ENCODE data around the gene TRIM17.

The TRIM17 gene

DNA sequence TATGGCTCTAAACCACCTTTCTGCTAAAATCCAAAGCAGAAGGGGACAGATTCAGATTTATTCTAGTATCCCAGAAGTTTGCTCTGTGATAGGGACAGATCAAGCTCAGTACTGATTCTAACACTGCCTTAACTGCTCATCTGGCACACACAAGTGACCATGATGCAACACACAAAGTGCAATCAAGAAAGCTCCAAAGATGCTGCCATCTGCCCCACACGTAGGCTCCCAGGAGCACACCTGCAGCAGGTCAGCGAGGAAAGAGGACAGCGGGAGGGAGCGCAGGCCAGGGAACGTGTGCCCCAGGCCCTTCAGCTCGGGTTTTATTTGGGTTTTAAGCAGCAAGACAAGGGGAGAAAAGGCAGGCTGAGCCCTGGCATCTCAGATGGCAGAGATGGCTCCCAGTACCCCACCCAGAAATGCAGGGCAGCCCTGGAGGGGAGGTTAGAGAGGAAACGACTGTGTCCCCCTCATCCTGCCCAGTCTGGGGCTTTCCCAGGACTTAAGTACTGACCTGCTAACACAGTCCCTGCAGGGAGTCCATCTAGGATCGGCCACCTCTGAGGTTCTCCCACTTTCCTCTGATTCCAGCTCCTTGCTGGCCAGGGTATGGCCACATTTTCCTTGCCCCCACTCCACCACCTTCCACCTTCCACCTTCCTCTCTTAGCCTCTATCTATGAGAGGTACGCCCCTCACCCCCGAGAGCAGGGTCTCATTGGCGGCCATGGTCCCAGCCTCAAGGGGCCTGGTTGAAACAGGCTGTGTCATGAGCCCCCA is 11.3 kb downstream of the TRIM17 start:
- H3K4me1 ChIP-seq (ENCODE audit: control insufficient read depth, insufficient read depth, low read length) = peaks cover 23% of the 10 kb centered on the region
- H3K4me2 ChIP-seq (ENCODE audit: low read length) = peak overlapping the region; percentile 87
- H3K27me3 ChIP-seq (ENCODE audit: control insufficient read depth, insufficient read depth, low read length) = no peaks in the 10 kb centered on the region
- peaks cover 16% of the 10 kb centered on the region for H3K36me3 ChIP-seq (ENCODE audit: insufficient read depth, low read length)
- H3K9me3 ChIP-seq (replicated peaks; ENCODE audit: low read length) = no peaks in the 10 kb centered on the region
- H3K4me3 ChIP-seq (ENCODE audit: low read length) = peak overlapping the region; percentile 97
- peak overlapping the region; percentile 95 for H3K9ac ChIP-seq (ENCODE audit: low read depth, low read length)

DNA sequence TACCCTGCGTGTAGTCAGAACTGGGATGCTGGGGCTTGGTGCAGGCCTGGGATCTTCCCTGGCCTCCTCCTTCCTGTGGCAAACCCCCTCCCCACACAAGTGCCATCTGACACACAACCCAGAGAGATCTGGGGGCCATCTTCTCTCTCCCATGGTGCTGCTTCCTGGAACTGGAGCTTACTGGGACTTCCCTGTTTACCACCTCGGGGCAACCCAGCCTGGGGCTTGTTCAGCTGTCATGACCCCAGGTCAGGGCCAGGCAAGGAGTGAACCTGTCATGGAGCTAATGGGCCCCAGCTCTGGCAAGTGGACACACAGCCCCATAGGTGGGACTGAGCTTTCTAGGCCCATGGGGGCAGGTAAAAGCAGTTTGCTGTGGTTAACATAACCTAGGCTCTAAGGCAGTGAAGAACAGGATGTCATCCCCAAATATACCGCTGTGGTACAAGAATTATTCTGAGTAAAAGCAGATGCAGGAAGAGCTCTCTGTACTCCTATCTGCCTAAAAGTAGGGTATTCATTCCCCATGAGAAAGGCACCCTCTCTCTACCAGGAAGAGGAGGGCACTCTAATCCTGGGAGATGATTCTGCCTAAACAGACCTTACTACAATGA is 12.4 kb downstream of the TRIM17 start:
- Histone ChIP-seq H3K4me1 (ENCODE audit: control insufficient read depth, insufficient read depth, low read length) (peaks cover 23% of the 10 kb centered on the region), H3K36me3 (ENCODE audit: insufficient read depth, low read length) (peaks cover 19% of the 10 kb centered on the region), H3K27me3 (ENCODE audit: control insufficient read depth, insufficient read depth, low read length) (no peaks in the 10 kb centered on the region), H3K9me3 (replicated peaks; ENCODE audit: low read length) (no peaks in the 10 kb centered on the region), H3K9ac (ENCODE audit: low read depth, low read length) (no peak overlapping the region), H3K4me3 (ENCODE audit: low read length) (peak overlapping the region; percentile 33), H3K4me2 (ENCODE audit: low read length) (peak overlapping the region; percentile 87)

DNA sequence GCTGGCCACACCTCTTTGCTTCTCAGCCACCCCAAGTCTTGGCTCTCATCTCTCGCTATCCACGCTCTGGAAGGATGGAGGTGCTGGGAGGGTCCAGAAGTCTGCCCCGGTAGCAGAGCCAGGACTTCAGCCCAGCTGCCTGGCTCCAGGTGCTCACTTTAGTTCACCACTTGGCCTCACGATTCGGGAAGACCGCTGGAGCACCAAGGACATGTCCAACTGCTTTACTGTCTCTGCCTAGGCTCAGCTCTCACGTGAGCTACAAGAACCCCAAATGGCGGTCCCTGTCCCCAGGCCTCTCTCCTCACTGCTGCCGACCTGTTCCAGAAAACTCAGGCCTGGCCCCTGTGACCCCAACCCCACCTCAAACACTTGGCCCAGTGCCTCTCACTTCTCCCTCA is 13.4 kb downstream of the TRIM17 start:
- no peak overlapping the region for H3K4me2 ChIP-seq (ENCODE audit: low read length)
- no peak overlapping the region for H3K9ac ChIP-seq (ENCODE audit: low read depth, low read length)
- peaks cover 28% of the 10 kb centered on the region for H3K36me3 ChIP-seq (ENCODE audit: insufficient read depth, low read length)
- H3K4me1 ChIP-seq (ENCODE audit: control insufficient read depth, insufficient read depth, low read length) = peaks cover 21% of the 10 kb centered on the region
- H3K27me3 ChIP-seq (ENCODE audit: control insufficient read depth, insufficient read depth, low read length) = no peaks in the 10 kb centered on the region
- no peak overlapping the region for H3K4me3 ChIP-seq (ENCODE audit: low read length)
- H3K9me3 ChIP-seq (replicated peaks; ENCODE audit: low read length) = no peaks in the 10 kb centered on the region

DNA sequence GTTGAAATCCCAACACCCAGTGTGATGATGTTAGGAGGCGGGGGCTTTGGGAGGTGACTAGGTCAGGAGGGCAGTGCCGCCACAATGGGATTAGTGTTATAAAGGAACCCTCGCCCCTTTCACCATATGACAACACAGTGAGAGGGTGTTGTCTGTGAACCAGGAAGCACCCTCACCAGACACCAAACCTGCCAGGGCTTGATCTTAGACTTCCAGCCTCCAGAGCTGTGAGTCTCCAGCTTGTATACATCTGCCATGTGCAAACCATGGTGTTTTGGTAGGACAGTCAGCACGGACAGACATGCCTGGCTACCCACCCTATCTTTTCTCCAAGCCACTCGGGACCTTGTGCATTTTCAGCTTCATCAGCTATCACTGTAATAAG is 14.0 kb downstream of the TRIM17 start:
- Histone ChIP-seq H3K4me1 (ENCODE audit: control insufficient read depth, insufficient read depth, low read length) (peaks cover 15% of the 10 kb centered on the region), H3K36me3 (ENCODE audit: insufficient read depth, low read length) (peaks cover 34% of the 10 kb centered on the region), H3K4me2 (ENCODE audit: low read length) (no peak overlapping the region), H3K9me3 (replicated peaks; ENCODE audit: low read length) (no peaks in the 10 kb centered on the region), H3K9ac (ENCODE audit: low read depth, low read length) (no peak overlapping the region), H3K4me3 (ENCODE audit: low read length) (no peak overlapping the region), H3K27me3 (ENCODE audit: control insufficient read depth, insufficient read depth, low read length) (no peaks in the 10 kb centered on the region)

DNA sequence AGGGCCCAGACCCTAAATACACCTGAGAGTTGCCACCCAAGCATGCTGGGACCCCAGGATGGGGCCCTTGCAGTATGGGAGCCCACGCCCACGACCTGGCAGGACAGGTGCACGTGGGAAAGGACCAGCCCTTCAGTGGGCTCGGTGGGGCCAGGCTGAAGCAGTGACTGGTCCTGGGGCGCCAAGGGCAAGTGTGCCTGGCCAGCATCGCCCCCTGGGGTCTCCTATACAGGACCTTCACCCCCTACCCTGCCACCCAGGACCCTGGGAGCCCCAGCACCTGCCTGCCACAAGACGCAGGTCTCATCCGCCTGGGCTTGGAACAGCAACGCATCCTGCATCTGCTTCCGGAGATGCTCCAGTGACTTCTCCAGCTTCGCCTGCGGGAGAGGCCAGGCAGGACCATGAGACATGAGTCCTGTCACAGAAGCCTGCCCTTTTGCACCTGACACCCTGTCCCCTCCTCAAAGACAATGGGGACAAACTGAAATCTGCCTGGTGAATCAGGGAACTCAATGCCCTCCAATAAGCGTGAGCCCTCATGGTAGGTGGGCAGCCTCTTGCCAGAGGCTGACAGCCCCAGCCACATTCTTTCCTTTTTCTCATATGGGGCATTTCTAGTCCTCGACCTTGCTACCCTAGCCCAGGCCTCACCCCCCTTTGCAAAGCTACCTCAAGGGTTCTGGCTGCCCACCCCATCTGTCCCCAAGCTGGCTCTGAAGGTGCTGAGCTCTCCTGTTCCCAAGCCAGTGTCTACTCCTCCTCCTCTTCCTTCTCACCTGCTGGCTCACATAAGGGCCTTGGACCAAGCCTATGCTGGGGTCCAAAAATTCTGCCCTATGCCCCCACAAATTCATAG is 14.7 kb downstream of the TRIM17 start:
- Histone ChIP-seq H3K36me3 (ENCODE audit: insufficient read depth, low read length) (peaks cover 39% of the 10 kb centered on the region), H3K9me3 (replicated peaks; ENCODE audit: low read length) (no peaks in the 10 kb centered on the region), H3K27me3 (ENCODE audit: control insufficient read depth, insufficient read depth, low read length) (no peaks in the 10 kb centered on the region), H3K4me3 (ENCODE audit: low read length) (no peak overlapping the region), H3K4me2 (ENCODE audit: low read length) (no peak overlapping the region), H3K9ac (ENCODE audit: low read depth, low read length) (no peak overlapping the region), H3K4me1 (ENCODE audit: control insufficient read depth, insufficient read depth, low read length) (peaks cover 13% of the 10 kb centered on the region)

DNA sequence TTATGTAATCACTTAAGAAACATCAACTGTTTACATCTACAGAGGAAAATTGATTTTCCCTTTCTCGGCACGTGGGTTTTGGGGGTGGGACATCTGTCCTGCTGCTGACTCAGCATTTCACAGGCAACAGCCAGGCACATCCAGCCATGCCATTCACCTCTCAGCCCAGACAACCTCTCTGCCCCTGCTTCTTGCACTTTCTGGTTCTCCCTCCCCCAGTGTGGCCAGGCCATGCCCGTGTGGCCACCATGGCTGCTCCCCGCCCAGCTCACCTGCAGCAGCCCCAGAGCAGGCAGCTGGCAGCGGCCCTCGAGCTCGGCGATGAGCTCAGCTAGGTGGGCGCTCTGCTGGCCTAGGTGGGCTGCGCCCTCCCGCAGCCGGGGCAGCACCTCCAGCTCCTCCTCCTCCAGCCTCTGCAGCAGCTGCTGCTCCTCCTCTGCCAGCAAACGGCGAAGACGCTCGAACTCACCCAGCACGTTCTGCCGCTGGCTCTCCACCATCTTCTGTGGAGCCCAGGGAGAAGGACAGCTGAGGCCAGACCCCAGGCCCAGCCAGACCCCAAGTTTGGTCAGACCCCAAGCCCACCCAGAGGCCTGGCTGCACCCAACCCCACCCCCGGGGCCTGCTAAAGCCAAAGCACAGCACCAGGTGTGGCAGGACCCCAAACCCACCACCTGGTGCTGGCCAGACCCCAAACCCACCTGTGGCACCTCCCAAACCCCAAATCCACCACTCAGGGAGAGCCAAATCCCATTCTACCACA is 15.8 kb downstream of the TRIM17 start:
- Histone ChIP-seq H3K4me3 (ENCODE audit: low read length) (no peak overlapping the region), H3K36me3 (ENCODE audit: insufficient read depth, low read length) (peaks cover 48% of the 10 kb centered on the region), H3K4me1 (ENCODE audit: control insufficient read depth, insufficient read depth, low read length) (peaks cover 13% of the 10 kb centered on the region), H3K9ac (ENCODE audit: low read depth, low read length) (no peak overlapping the region), H3K9me3 (replicated peaks; ENCODE audit: low read length) (no peaks in the 10 kb centered on the region), H3K4me2 (ENCODE audit: low read length) (no peak overlapping the region), H3K27me3 (ENCODE audit: control insufficient read depth, insufficient read depth, low read length) (no peaks in the 10 kb centered on the region)

DNA sequence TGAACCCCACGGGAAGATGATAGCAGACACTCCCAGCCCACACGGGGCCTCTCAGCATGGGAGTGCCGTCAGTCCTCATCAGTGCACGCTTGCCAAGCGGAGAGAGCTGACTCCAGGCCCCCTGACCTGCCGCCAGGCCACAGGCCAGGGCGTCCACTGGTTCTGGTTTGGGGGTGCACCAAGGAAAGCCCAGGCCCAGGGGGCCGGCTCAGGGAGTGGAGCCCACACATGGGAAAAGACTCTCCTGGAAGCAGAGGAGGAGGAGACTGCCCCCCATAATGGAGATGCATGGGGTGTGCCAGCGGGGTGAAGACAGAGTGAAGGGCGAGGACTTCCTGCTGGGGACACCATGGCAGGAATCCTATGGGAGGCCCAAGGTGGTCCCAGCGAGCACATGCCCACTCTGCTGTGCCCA is 16.4 kb downstream of the TRIM17 start:
- H3K27me3 ChIP-seq (ENCODE audit: control insufficient read depth, insufficient read depth, low read length) = no peaks in the 10 kb centered on the region
- H3K4me1 ChIP-seq (ENCODE audit: control insufficient read depth, insufficient read depth, low read length) = peaks cover 13% of the 10 kb centered on the region
- H3K4me2 ChIP-seq (ENCODE audit: low read length) = no peak overlapping the region
- H3K9me3 ChIP-seq (replicated peaks; ENCODE audit: low read length) = no peaks in the 10 kb centered on the region
- H3K4me3 ChIP-seq (ENCODE audit: low read length) = no peak overlapping the region
- H3K36me3 ChIP-seq (ENCODE audit: insufficient read depth, low read length) = peaks cover 53% of the 10 kb centered on the region
- no peak overlapping the region for H3K9ac ChIP-seq (ENCODE audit: low read depth, low read length)

DNA sequence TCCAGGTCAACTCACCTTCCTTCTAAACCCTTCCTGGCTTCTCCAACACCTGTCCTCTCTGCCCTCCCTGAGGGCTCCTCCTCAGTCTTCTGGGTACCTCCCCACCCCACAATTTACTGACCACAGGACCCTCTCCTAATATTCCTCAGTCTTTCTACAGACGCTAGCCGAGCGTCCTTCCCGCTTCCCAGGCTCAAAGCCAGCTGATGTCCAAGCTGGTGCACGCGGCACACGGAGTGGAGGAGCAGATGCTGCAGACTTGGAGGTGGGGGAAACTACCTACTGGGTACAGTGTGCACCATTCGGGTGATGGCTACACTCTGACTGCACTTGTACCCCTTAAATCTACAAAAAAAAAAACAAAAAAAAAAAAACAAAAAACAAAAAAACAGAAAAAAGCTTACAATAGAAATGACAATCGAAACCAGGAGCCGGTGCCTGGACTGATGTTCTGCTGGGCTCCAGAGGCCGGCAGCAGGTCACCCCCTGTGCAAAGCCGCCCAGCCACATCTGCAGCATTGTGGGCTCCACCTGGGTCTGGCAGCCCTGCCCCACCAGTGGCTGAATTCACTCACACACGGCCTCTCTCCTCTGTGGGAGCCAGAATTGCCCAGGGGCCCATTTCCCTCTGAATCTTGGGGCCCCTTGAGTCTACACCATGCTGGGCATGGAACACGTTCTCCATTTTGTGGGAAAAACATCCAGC is 17.0 kb downstream of the TRIM17 start:
- Histone ChIP-seq H3K9ac (ENCODE audit: low read depth, low read length) (no peak overlapping the region), H3K36me3 (ENCODE audit: insufficient read depth, low read length) (peaks cover 57% of the 10 kb centered on the region)

DNA sequence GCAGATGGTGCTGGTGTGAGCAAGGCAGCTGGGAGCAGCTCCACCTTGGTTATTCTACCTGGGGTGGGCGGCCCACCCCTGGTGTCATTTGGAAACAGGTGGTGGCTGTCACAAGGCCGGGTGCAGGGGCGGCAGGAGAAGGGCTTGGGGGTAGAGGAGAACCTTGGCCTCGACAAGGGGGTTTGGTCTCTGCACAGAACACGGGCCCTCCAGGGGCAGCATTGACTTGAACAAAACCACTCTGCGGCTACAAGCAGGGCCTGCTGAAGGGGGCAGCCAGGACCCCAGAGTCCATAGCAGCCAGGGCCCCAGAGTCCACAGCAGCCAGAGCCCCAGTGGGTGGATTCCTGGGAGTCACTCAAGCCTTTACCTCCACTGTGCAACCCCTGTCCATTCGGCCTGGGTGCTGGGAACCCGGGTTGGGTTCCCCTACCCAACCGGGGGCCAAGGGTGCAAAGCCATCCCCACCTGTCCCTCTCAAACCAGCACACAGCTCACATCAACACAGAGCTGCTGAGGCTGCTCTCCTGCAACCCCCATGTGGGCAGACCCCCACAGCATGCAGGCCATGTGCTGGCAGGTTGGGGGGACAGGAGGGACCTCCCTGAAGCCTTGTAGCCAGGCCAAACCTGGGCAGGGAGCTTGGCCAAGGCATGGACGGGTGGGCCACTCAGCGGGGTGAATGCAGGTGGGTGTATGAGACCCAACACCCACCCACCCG is 17.8 kb downstream of the TRIM17 start:
- Histone ChIP-seq H3K36me3 (ENCODE audit: insufficient read depth, low read length) (peaks cover 60% of the 10 kb centered on the region), H3K27me3 (ENCODE audit: control insufficient read depth, insufficient read depth, low read length) (no peaks in the 10 kb centered on the region), H3K9me3 (replicated peaks; ENCODE audit: low read length) (no peaks in the 10 kb centered on the region), H3K4me1 (ENCODE audit: control insufficient read depth, insufficient read depth, low read length) (peaks cover 3% of the 10 kb centered on the region), H3K4me2 (ENCODE audit: low read length) (no peak overlapping the region), H3K4me3 (ENCODE audit: low read length) (no peak overlapping the region), H3K9ac (ENCODE audit: low read depth, low read length) (no peak overlapping the region)

More for the DNA sequence above, 17.0 kb downstream of the TRIM17 start:
- H3K9me3 ChIP-seq (replicated peaks; ENCODE audit: low read length) = no peaks in the 10 kb centered on the region
- no peaks in the 10 kb centered on the region for H3K27me3 ChIP-seq (ENCODE audit: control insufficient read depth, insufficient read depth, low read length)
- H3K4me2 ChIP-seq (ENCODE audit: low read length) = no peak overlapping the region
- H3K4me1 ChIP-seq (ENCODE audit: control insufficient read depth, insufficient read depth, low read length) = peaks cover 8% of the 10 kb centered on the region
- no peak overlapping the region for H3K4me3 ChIP-seq (ENCODE audit: low read length)

DNA sequence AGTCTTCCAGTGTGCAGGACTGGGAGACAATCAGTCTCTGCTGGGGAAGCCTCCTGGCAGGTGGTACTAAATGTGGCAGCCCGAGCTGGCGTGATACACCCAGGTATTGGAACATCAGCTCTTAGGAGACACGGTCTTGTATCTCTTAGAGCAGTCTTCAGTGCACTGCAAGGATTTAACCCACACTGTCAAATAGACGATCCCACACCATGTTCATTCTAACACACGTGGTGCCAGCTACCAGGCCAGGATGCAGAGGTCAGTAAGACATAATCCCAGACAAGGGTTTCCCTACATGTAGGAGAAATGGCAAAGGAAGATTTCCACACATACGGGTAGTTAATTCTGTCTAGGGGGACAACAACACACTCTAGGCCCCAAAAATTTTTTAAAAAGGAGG is 18.7 kb downstream of the TRIM17 start:
- Histone ChIP-seq H3K9me3 (replicated peaks; ENCODE audit: low read length) (no peaks in the 10 kb centered on the region), H3K9ac (ENCODE audit: low read depth, low read length) (no peak overlapping the region), H3K36me3 (ENCODE audit: insufficient read depth, low read length) (peaks cover 60% of the 10 kb centered on the region), H3K4me1 (ENCODE audit: control insufficient read depth, insufficient read depth, low read length) (peaks cover 11% of the 10 kb centered on the region), H3K4me2 (ENCODE audit: low read length) (no peak overlapping the region), H3K4me3 (ENCODE audit: low read length) (no peak overlapping the region), H3K27me3 (ENCODE audit: control insufficient read depth, insufficient read depth, low read length) (no peaks in the 10 kb centered on the region)
